K562 (cell line): ENCODE measurements around the gene FBXW9. TPM values are rescaled to one million over a fixed set of nuclear protein-coding genes. Genes with fewer than 3 reads are reported as not detected.

ENCODE experiments used
- AFF4 ChIP-seq: sonication (generic); formaldehyde crosslinking; IDR thresholded peaks from 2 replicates; pipeline ENCODE4 v1.8.0; 2023; ENCODE audit warnings: mild to moderate bottlenecking, missing genetic modification reagents
- JUND ChIP-seq, 2 experiments: IDR thresholded peaks; 2 replicates in 1 of 2; 3 replicates in 1 of 2; pipeline ENCODE4 v1.6.1; 2011; ENCODE audit warnings: borderline replicate concordance in 2 of 2, low read depth in 2 of 2, low read length in 2 of 2, improper control_type of control experiment in 1 of 2, missing biosample characterization in 1 of 2, missing genetic modification characterization in 1 of 2, missing genetic modification reagents in 1 of 2
- MTF1 ChIP-seq: fragments of 250-450 bp; sonication (Bioruptor Pico); IDR thresholded peaks from 2 replicates; pipeline ENCODE4 v1.9.0; 2021; ENCODE audit warnings: moderate library complexity, mild to moderate bottlenecking, inconsistent platforms, borderline replicate concordance
- SREBF1 ChIP-seq: fragments of 150-350 bp; IDR thresholded peaks from 2 replicates; pipeline ENCODE4 v1.6.1; 2014; ENCODE audit warnings: antibody characterized with exemption, low read depth, low read length, borderline replicate concordance
- TSHZ1 ChIP-seq: fragments of 250-450 bp; sonication (Bioruptor Pico); IDR thresholded peaks from 2 replicates; pipeline ENCODE4 v1.4.0; 2020; ENCODE audit warnings: mild to moderate bottlenecking, moderate library complexity
- ZBTB40 ChIP-seq, 2 experiments: fragments of 450-650 bp in 1 of 2; sonication (generic) in 1 of 2; formaldehyde crosslinking in 1 of 2; IDR thresholded peaks; 2 replicates each; pipeline versions ENCODE4 v1.7.1 to v1.9.0; 2016 to 2022; ENCODE audit warnings: inconsistent platforms in 1 of 2, mild to moderate bottlenecking in 1 of 2, missing genetic modification reagents in 1 of 2
- ZNF644 ChIP-seq: fragments of 200-800 bp; sonication (Bioruptor generic); IDR thresholded peaks from 2 replicates; pipeline ENCODE4 v1.6.1; 2016; ENCODE audit warnings: low read depth, missing genetic modification characterization, missing compliant biosample characterization
- polyA plus RNA-seq, 8 experiments: library from polyadenylated mRNA; depleted of rRNA in 4 of 8; stranded (reverse) in 5 of 8; unstranded in 3 of 8; fragments of >200 nt; fragmentation: Nextera tagmentation in 2 of 8; fragmentation: Illumina TruSeq in 1 of 8; extraction: Ambion mirVana in 2 of 8; extraction: Trizol in 1 of 8; gene quantifications; 2 replicates each; pipeline versions ENCODE4 v1.2.1 to v1.2.3, GENCODE V29; 2011 to 2014; ENCODE audit warnings: inconsistent platforms in 1 of 8, missing spikeins in 1 of 8
- total RNA-seq, 7 experiments: library from RNA; depleted of rRNA in 6 of 7; stranded (reverse); fragments of >200 nt in 6 of 7; fragmentation: Illumina TruSeq in 2 of 7; extraction: Trizol in 2 of 7; gene quantifications; 2 replicates each; pipeline versions ENCODE4 v1.2.1 to v1.2.3, GENCODE V29; 2011 to 2021; ENCODE audit warnings: low replicate concordance in 1 of 7

The FBXW9 gene
- total and polyA plus RNA-seq, 9 of the 15 experiments (the other 6 are each of a cell fraction or from before 2014, with no cell fraction given), result 0.23 to 21.7 (median 6.2) TPM

- TF ChIP-seq JUND (IDR thresholded peaks at IDR 0.05; ENCODE audit: borderline replicate concordance, low read depth, low read length), result peak; percentile 95
- no peak for TF ChIP-seq JUND (tag; IDR thresholded peaks at IDR 0.05; ENCODE audit: borderline replicate concordance, low read depth, low read length)
- peak; percentile 76; the same call in 1 of the 2 replicates for TF ChIP-seq SREBF1
- no peak for TF ChIP-seq TSHZ1 (CRISPR knock-in tag)
- TF ChIP-seq ZBTB40 (IDR thresholded peaks at IDR 0.05), result peak; percentile 67
- no peak for TF ChIP-seq ZBTB40 (CRISPR knock-in tag; IDR thresholded peaks at IDR 0.05)
- TF ChIP-seq AFF4, result no peak; the same call in 1 of the 2 replicates
- no peak for TF ChIP-seq MTF1 (CRISPR knock-in tag)
- no peak for TF ChIP-seq ZNF644 (tag)
These were observed 40.8 kb upstream of the FBXW9 start, which contains the start of gene GET3 (continued) for GRCh38 chr19:12736995-12737834.
